HepG2 (cell line): ENCODE measurements around the gene COX10.
A peak's percentile ranks its signal among the peaks of the same experiment; 100 is the strongest.

Experiments
- JUN ChIP-seq: sonication (generic); formaldehyde crosslinking; IDR thresholded peaks from 2 replicates; pipeline ENCODE4 v1.4.0; 2020; ENCODE audit warnings: mild to moderate bottlenecking, missing genetic modification reagents
- POLR2A ChIP-seq, 2 experiments: IDR thresholded peaks; 2 replicates each; pipeline ENCODE4 v1.6.1; 2011; ENCODE audit warnings: low read depth in 2 of 2, low read length in 2 of 2, mild to moderate bottlenecking in 1 of 2, moderate library complexity in 1 of 2; ENCODE audit not compliant: insufficient read depth in 1 of 2
- TF ChIP-seq, protein P1 (sequence below): sonication (generic); formaldehyde crosslinking; IDR thresholded peaks from 2 replicates; pipeline ENCODE4 v1.5.0; 2020; ENCODE audit warnings: mild to moderate bottlenecking, missing genetic modification reagents, moderate library complexity
- TF ChIP-seq, protein P2 (sequence below): IDR thresholded peaks from 2 replicates; pipeline ENCODE4 v1.6.1; 2016; ENCODE audit warnings: mild to moderate bottlenecking

DNA sequence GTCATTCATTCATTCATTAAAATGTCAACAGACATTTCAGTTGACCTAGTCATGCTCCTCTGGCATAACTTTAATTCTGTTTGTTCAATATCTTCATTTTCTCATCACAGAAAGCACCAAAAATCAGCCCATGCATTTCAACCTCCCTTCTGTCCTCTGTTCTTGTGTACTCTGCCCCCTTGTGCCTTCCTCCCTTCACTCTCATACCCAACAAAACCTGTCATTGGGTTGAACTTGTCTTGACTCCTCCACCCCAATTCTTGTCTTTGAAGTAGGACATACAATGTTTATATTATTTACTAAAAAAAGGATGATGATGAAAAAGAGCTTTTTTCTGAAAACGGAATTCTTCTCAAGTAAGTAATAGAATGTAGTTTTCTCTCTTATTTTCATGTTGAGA is 43.8 kb downstream of the COX10 start:
- TF ChIP-seq, protein P1, sequence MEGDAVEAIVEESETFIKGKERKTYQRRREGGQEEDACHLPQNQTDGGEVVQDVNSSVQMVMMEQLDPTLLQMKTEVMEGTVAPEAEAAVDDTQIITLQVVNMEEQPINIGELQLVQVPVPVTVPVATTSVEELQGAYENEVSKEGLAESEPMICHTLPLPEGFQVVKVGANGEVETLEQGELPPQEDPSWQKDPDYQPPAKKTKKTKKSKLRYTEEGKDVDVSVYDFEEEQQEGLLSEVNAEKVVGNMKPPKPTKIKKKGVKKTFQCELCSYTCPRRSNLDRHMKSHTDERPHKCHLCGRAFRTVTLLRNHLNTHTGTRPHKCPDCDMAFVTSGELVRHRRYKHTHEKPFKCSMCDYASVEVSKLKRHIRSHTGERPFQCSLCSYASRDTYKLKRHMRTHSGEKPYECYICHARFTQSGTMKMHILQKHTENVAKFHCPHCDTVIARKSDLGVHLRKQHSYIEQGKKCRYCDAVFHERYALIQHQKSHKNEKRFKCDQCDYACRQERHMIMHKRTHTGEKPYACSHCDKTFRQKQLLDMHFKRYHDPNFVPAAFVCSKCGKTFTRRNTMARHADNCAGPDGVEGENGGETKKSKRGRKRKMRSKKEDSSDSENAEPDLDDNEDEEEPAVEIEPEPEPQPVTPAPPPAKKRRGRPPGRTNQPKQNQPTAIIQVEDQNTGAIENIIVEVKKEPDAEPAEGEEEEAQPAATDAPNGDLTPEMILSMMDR (CRISPR knock-in tag): peak; percentile 38
- TF ChIP-seq POLR2A (IDR thresholded peaks at IDR 0.05; ENCODE audit: insufficient read depth in 1 of 2, low read depth in 2 of 2, low read length in 2 of 2): no peak
- TF ChIP-seq, protein P2, sequence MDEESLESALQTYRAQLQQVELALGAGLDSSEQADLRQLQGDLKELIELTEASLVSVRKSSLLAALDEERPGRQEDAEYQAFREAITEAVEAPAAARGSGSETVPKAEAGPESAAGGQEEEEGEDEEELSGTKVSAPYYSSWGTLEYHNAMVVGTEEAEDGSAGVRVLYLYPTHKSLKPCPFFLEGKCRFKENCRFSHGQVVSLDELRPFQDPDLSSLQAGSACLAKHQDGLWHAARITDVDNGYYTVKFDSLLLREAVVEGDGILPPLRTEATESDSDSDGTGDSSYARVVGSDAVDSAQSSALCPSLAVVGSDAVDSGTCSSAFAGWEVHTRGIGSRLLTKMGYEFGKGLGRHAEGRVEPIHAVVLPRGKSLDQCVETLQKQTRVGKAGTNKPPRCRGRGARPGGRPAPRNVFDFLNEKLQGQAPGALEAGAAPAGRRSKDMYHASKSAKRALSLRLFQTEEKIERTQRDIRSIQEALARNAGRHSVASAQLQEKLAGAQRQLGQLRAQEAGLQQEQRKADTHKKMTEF (CRISPR knock-in tag): no peak
- no peak for TF ChIP-seq JUN (CRISPR knock-in tag)
